ENCODE data around the gene ADAM23.

The ADAM23 gene

GRCh38 chr2:206584323-206585116 lies 141.2 kb downstream of the ADAM23 start:
- no peak for DNase-seq (ENCODE audit: low read depth)
- no peak overlapping the region for H3K4me3 ChIP-seq (ENCODE audit: low read depth, low read length)
- in situ Hi-C loops (cut with HindIII; ENCODE audit: low sequenced_read_pairs), result no loop called here
- TF ChIP-seq CTCF (IDR thresholded peaks at IDR 0.05; ENCODE audit: low read depth, low read length, missing control alignments), result no peak

GRCh38 chr2:206585335-206585734 lies 142.0 kb downstream of the ADAM23 start:
- peak; percentile 18 for DNase-seq (ENCODE audit: low read depth)
- no peak for TF ChIP-seq CTCF (IDR thresholded peaks at IDR 0.05; ENCODE audit: low read depth, low read length, missing control alignments)
- H3K4me3 ChIP-seq (ENCODE audit: low read depth, low read length), result no peak overlapping the region
- in situ Hi-C loops (cut with HindIII; ENCODE audit: low sequenced_read_pairs), result no loop called here

GRCh38 chr2:206586609-206587008 lies 143.3 kb downstream of the ADAM23 start:
- no peak for TF ChIP-seq CTCF (IDR thresholded peaks at IDR 0.05; ENCODE audit: low read depth, low read length, missing control alignments)
- no peak for DNase-seq (ENCODE audit: low read depth)
- in situ Hi-C loops (cut with HindIII; ENCODE audit: low sequenced_read_pairs), result no loop called here
- H3K4me3 ChIP-seq (ENCODE audit: low read depth, low read length), result no peak overlapping the region

GRCh38 chr2:206597717-206598218 lies 154.4 kb downstream of the ADAM23 start:
- H3K4me3 ChIP-seq (ENCODE audit: low read depth, low read length), result no peak overlapping the region
- DNase-seq (ENCODE audit: low read depth), result no peak
- TF ChIP-seq CTCF (IDR thresholded peaks at IDR 0.05; ENCODE audit: low read depth, low read length, missing control alignments), result no peak
- in situ Hi-C loops (cut with HindIII; ENCODE audit: low sequenced_read_pairs), result no loop called here

GRCh38 chr2:206603243-206603642 lies 159.9 kb downstream of the ADAM23 start:
- TF ChIP-seq CTCF (IDR thresholded peaks at IDR 0.05; ENCODE audit: low read depth, low read length, missing control alignments), result no peak
- in situ Hi-C loops (cut with HindIII; ENCODE audit: low sequenced_read_pairs), result no loop called here
- DNase-seq (ENCODE audit: low read depth), result no peak
- H3K4me3 ChIP-seq (ENCODE audit: low read depth, low read length), result no peak overlapping the region

GRCh38 chr2:206610451-206610850 lies 167.1 kb downstream of the ADAM23 start:
- H3K4me3 ChIP-seq (ENCODE audit: low read depth, low read length), result no peak overlapping the region
- TF ChIP-seq CTCF (IDR thresholded peaks at IDR 0.05; ENCODE audit: low read depth, low read length, missing control alignments), result no peak
- DNase-seq (ENCODE audit: low read depth), result no peak
- in situ Hi-C loops (cut with HindIII; ENCODE audit: low sequenced_read_pairs), result no loop called here

Data from astrocyte of the cerebellum (primary cell).